Measurements from ENCODE around the gene PAWR. TPM values are rescaled to one million over a fixed set of nuclear protein-coding genes. Genes with fewer than 3 reads are reported as not detected.

PAWR gene
- total and polyA plus RNA-seq, 2 of the 13 experiments (the other 11 are each of a cell fraction or from before 2014, with no cell fraction given), result 29.1 to 36.1 TPM

GRCh38 chr12:79637093-79637492 is 53.7 kb downstream of the PAWR start:
- no peak overlapping the region for H2AFZ ChIP-seq (ENCODE audit: low read length)
- TF ChIP-seq EP300 (IDR thresholded peaks at IDR 0.05; ENCODE audit: low read depth in 2 of 2, low read length in 2 of 2) (no peak), EP300 (CRISPR knock-in tag; IDR thresholded peaks at IDR 0.05; ENCODE audit: borderline replicate concordance) (no peak), ZNF839 (CRISPR knock-in tag; IDR thresholded peaks at IDR 0.05; ENCODE audit: borderline replicate concordance) (no peak), ZNF770 (CRISPR knock-in tag; IDR thresholded peaks at IDR 0.05) (no peak), ZNF570 (CRISPR knock-in tag; IDR thresholded peaks at IDR 0.05; ENCODE audit: borderline replicate concordance) (no peak), RORA (CRISPR knock-in tag; IDR thresholded peaks at IDR 0.05) (no peak), ZNF572 (CRISPR knock-in tag; IDR thresholded peaks at IDR 0.05) (no peak), ZNF446 (CRISPR knock-in tag; IDR thresholded peaks at IDR 0.05) (no peak), FUBP1 (CRISPR knock-in tag; IDR thresholded peaks at IDR 0.05; ENCODE audit: borderline replicate concordance) (no peak), ZNF431 (CRISPR knock-in tag; IDR thresholded peaks at IDR 0.05; ENCODE audit: borderline replicate concordance, low read depth) (no peak), AFF4 (CRISPR knock-in tag; IDR thresholded peaks at IDR 0.05) (no peak), BCL3 (CRISPR knock-in tag; IDR thresholded peaks at IDR 0.05) (no peak), ZNF383 (CRISPR knock-in tag; IDR thresholded peaks at IDR 0.05; ENCODE audit: borderline replicate concordance) (no peak), MIER3 (CRISPR knock-in tag; IDR thresholded peaks at IDR 0.05; ENCODE audit: borderline replicate concordance) (no peak), CCAR2 (optimal IDR thresholded peaks at IDR 0.05; ENCODE audit: low read depth, low read length) (no peak)
- H3K9ac ChIP-seq (ENCODE audit: insufficient read depth, low read depth, low read length), result no peak overlapping the region
- H3K27me3 ChIP-seq (ENCODE audit: control insufficient read depth in 1 of 2, insufficient read depth in 2 of 2, low read length in 2 of 2), result no peaks in the 10 kb centered on the region
- peaks cover 64% of the 10 kb centered on the region for H3K79me2 ChIP-seq (ENCODE audit: insufficient read depth, low read length)
- FAIRE-seq (no peak), DNase-seq (ENCODE audit: low spot score) (no peak), ATAC-seq (no peak)
- in situ Hi-C loops (cut with HindIII; ENCODE audit: extremely low pct_ligation_motif_present, low pct_unique_long_range_greater_than_20kb) (no loop called here), intact Hi-C loops (cut with micrococcal nuclease; ENCODE audit: unreplicated experiment) (no loop called here)
- peaks cover 14% of the 10 kb centered on the region for H4K20me1 ChIP-seq (ENCODE audit: insufficient read depth, low read length)
- H3K4me3 ChIP-seq (replicated peaks in 1 of 3; ENCODE audit: insufficient read depth in 1 of 3, low read depth in 2 of 3, low read length in 3 of 3), result no peak overlapping the region
- H3K9me3 ChIP-seq (ENCODE audit: low read length), result no peaks in the 10 kb centered on the region
- H3K27ac ChIP-seq (ENCODE audit: extremely low read length, insufficient read depth, low read length), result no peak overlapping the region
- H3K4me2 ChIP-seq (ENCODE audit: low read depth, low read length), result no peak overlapping the region
- peaks cover 0 to 7% of the 10 kb centered on the region in 2 experiments; a peak in 2 of 5 replicates for H3K36me3 ChIP-seq (replicated peaks in 1 of 2; ENCODE audit: control insufficient read depth in 1 of 2, insufficient read depth in 2 of 2, low read length in 2 of 2)
- no TSS peak for BruUV-seq (replicated peaks)
- ChIA-PET POLR2A (no interaction called here), CTCF (ENCODE audit: low intra/inter-chr PET ratio, low total read pairs) (no interaction called here)
- H3K4me1 ChIP-seq (ENCODE audit: insufficient read depth, low read length), result peaks cover under 1% of the 10 kb centered on the region
- 95% methylated on average over 2 of the region's 2 CpGs for WGBS (ENCODE audit: low lambda C conversion rate)
